ENCODE data around the gene CLN5.

- TF ChIP-seq ZNF274 (IDR thresholded peaks at IDR 0.05; ENCODE audit: low read depth, low read length) (no peak), YY1 (IDR thresholded peaks at IDR 0.05; ENCODE audit: insufficient read depth, insufficient read length) (no peak)
These were observed 49.0 kb downstream of the CLN5 start for GRCh38 chr13:77040835-77041234.

Measured in NT2/D1 (cell line).